Measurements from ENCODE around the gene CRYBG3.

Gene CRYBG3

GRCh38 chr3:97917813-97918536 is 96.2 kb downstream of the CRYBG3 start:
- H3K18ac ChIP-seq (ENCODE audit: low read length), result no peak overlapping the region
- no peaks in the 10 kb centered on the region for H3K79me2 ChIP-seq (ENCODE audit: control insufficient read depth, insufficient read depth, low read length, poor library complexity)
- H3K23ac ChIP-seq (ENCODE audit: low read length), result no peak overlapping the region
- H2AK5ac ChIP-seq (ENCODE audit: low read length), result no peak overlapping the region
- H3K79me1 ChIP-seq (ENCODE audit: low read length), result no peaks in the 10 kb centered on the region
- no peak overlapping the region for H2BK12ac ChIP-seq (ENCODE audit: low read length)
- no peak overlapping the region for H3K9ac ChIP-seq (ENCODE audit: low read length)
- no peak overlapping the region for H2AFZ ChIP-seq (ENCODE audit: insufficient read depth, low read length, poor library complexity)
- no peak overlapping the region for H3K27ac ChIP-seq (ENCODE audit: low read depth, low read length)
- H3K27me3 ChIP-seq (ENCODE audit: insufficient read depth, low read length), result no peaks in the 10 kb centered on the region
- no CpG with 5 or more reads among the region's 3 CpGs for WGBS (ENCODE audit: extremely low coverage, insufficient coverage, insufficient read length)
- no peak overlapping the region for H2BK5ac ChIP-seq (ENCODE audit: low read depth, low read length, poor library complexity)
- no peaks in the 10 kb centered on the region for H3K4me1 ChIP-seq (ENCODE audit: control insufficient read depth in 1 of 2, insufficient read depth in 2 of 2, low read length in 2 of 2)
- no peak overlapping the region for H3K14ac ChIP-seq (ENCODE audit: low read length)
- H3K4ac ChIP-seq (ENCODE audit: low read depth, low read length), result no peak overlapping the region
- H2BK120ac ChIP-seq (ENCODE audit: insufficient read depth, low read length, poor library complexity), result no peak overlapping the region
- H3K9me3 ChIP-seq (ENCODE audit: insufficient read depth, low read depth, low read length), result no peaks in the 10 kb centered on the region
- H4K12ac ChIP-seq (ENCODE audit: low read depth, low read length), result no peak overlapping the region
- H4K8ac ChIP-seq (ENCODE audit: low read depth, low read length), result no peak overlapping the region
- DNase-seq, result peak; percentile 18 to 93
- no peak overlapping the region for H3K4me2 ChIP-seq (ENCODE audit: low read length)
- H3K36me3 ChIP-seq (ENCODE audit: control insufficient read depth in 1 of 2, insufficient read depth in 2 of 2, low read length in 2 of 2), result no peaks in the 10 kb centered on the region
- H4K91ac ChIP-seq (ENCODE audit: low read depth, low read length), result no peak overlapping the region
- H3K4me3 ChIP-seq (ENCODE audit: low read depth, low read length), result no peak overlapping the region

DNA sequence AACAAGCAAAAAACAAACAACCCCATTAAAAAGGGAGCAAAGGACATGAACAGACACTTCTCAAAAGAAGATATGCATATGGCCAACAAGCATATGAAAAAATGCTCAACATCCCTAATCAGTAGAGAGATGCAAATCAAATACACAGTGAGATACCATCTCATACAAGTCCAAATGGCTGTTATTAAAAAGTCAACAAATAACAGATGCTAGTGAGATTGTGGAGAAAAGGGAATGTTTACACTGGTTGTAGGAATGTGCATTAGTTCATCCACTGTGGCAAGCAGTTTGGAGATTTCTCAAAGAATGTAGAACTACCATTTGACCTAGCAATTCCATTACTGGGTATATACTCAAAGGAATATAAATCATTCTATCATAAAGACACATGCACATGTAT is 105.9 kb downstream of the CRYBG3 start:
- DNase-seq, result peak in 1 of 2 donors; percentile 69
- Histone ChIP-seq H4K12ac (ENCODE audit: low read depth, low read length) (no peak overlapping the region), H3K4me2 (ENCODE audit: low read length) (no peak overlapping the region), H3K79me2 (ENCODE audit: control insufficient read depth, insufficient read depth, low read length, poor library complexity) (no peaks in the 10 kb centered on the region), H3K18ac (ENCODE audit: low read length) (no peak overlapping the region), H3K4ac (ENCODE audit: low read depth, low read length) (no peak overlapping the region), H2BK12ac (ENCODE audit: low read length) (no peak overlapping the region), H2BK5ac (ENCODE audit: low read depth, low read length, poor library complexity) (no peak overlapping the region), H3K9ac (ENCODE audit: low read length) (no peak overlapping the region), H3K4me1 (ENCODE audit: control insufficient read depth in 1 of 2, insufficient read depth in 2 of 2, low read length in 2 of 2) (no peaks in the 10 kb centered on the region), H2AK5ac (ENCODE audit: low read length) (no peak overlapping the region), H2BK120ac (ENCODE audit: insufficient read depth, low read length, poor library complexity) (no peak overlapping the region), H4K91ac (ENCODE audit: low read depth, low read length) (no peak overlapping the region), H3K9me3 (ENCODE audit: insufficient read depth, low read depth, low read length) (no peaks in the 10 kb centered on the region), H3K79me1 (ENCODE audit: low read length) (no peaks in the 10 kb centered on the region), H2AFZ (ENCODE audit: insufficient read depth, low read length, poor library complexity) (no peak overlapping the region), H3K4me3 (ENCODE audit: low read depth, low read length) (no peak overlapping the region), H4K8ac (ENCODE audit: low read depth, low read length) (no peak overlapping the region), H3K27me3 (ENCODE audit: insufficient read depth, low read length) (no peaks in the 10 kb centered on the region), H3K27ac (ENCODE audit: low read depth, low read length) (no peak overlapping the region), H3K23ac (ENCODE audit: low read length) (no peak overlapping the region), H3K14ac (ENCODE audit: low read length) (no peak overlapping the region), H3K36me3 (ENCODE audit: control insufficient read depth in 1 of 2, insufficient read depth in 2 of 2, low read length in 2 of 2) (no peaks in the 10 kb centered on the region)

DNA sequence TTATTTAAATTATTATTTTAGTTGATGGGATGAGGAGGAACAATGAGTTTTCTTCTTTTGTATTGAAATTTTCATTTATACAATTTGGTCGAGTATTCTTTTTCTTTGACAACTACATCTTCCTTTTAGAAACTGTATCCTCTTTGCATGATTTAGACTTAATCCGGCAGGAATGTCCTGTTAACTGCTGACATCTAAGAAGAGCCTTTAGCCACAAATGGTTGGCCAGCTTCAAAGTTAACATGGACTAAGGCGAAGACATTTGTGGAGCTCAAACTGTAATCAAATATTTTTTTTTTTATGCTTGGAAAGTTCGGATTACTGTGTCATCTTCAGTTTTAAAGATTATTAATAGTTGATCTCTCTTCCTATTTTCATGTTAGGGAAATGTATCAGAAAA is 107.2 kb downstream of the CRYBG3 start:
- Histone ChIP-seq H3K27ac (ENCODE audit: low read depth, low read length) (no peak overlapping the region), H3K36me3 (ENCODE audit: control insufficient read depth in 1 of 2, insufficient read depth in 2 of 2, low read length in 2 of 2) (no peaks in the 10 kb centered on the region), H3K9ac (ENCODE audit: low read length) (no peak overlapping the region), H3K18ac (ENCODE audit: low read length) (no peak overlapping the region), H2BK120ac (ENCODE audit: insufficient read depth, low read length, poor library complexity) (no peak overlapping the region), H3K23ac (ENCODE audit: low read length) (no peak overlapping the region), H3K14ac (ENCODE audit: low read length) (no peak overlapping the region), H4K12ac (ENCODE audit: low read depth, low read length) (no peak overlapping the region), H3K4ac (ENCODE audit: low read depth, low read length) (no peak overlapping the region), H2BK12ac (ENCODE audit: low read length) (no peak overlapping the region), H4K91ac (ENCODE audit: low read depth, low read length) (no peak overlapping the region), H3K79me1 (ENCODE audit: low read length) (no peaks in the 10 kb centered on the region), H3K27me3 (ENCODE audit: insufficient read depth, low read length) (no peaks in the 10 kb centered on the region), H2BK5ac (ENCODE audit: low read depth, low read length, poor library complexity) (no peak overlapping the region), H3K4me3 (ENCODE audit: low read depth, low read length) (no peak overlapping the region), H4K8ac (ENCODE audit: low read depth, low read length) (no peak overlapping the region), H2AK5ac (ENCODE audit: low read length) (no peak overlapping the region), H3K9me3 (ENCODE audit: insufficient read depth, low read depth, low read length) (no peaks in the 10 kb centered on the region), H2AFZ (ENCODE audit: insufficient read depth, low read length, poor library complexity) (no peak overlapping the region), H3K4me1 (ENCODE audit: control insufficient read depth in 1 of 2, insufficient read depth in 2 of 2, low read length in 2 of 2) (no peaks in the 10 kb centered on the region), H3K79me2 (ENCODE audit: control insufficient read depth, insufficient read depth, low read length, poor library complexity) (no peaks in the 10 kb centered on the region), H3K4me2 (ENCODE audit: low read length) (no peak overlapping the region)
- DNase-seq, result no peak
- WGBS (ENCODE audit: extremely low coverage, insufficient coverage, insufficient read length), result no CpG with 5 or more reads among the region's 4 CpGs

DNA sequence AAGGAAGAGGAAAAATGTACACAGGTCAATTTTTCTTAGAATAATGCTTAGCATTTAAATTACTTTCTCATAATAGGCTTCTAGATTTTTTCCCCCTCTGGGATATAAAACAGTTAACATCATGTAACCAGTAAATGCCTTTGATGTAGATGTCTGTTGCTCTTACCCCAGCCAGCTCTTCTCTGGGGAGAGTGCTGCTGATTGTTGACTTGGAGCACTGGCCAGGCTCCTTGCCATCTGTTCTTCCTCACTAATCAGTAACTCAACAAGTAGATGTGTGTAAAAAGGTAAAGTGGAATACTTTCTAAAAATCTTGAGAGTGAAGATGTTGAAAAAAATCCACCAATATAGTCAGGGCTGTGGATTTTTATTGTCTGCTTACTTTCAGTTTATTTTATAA is 108.2 kb downstream of the CRYBG3 start:
- no peaks in the 10 kb centered on the region for H3K79me1 ChIP-seq (ENCODE audit: low read length)
- no peak overlapping the region for H3K4me3 ChIP-seq (ENCODE audit: low read depth, low read length)
- H3K4ac ChIP-seq (ENCODE audit: low read depth, low read length), result no peak overlapping the region
- no peak overlapping the region for H3K4me2 ChIP-seq (ENCODE audit: low read length)
- no peak overlapping the region for H2BK5ac ChIP-seq (ENCODE audit: low read depth, low read length, poor library complexity)
- H4K12ac ChIP-seq (ENCODE audit: low read depth, low read length), result no peak overlapping the region
- H3K4me1 ChIP-seq (ENCODE audit: control insufficient read depth in 1 of 2, insufficient read depth in 2 of 2, low read length in 2 of 2), result no peaks in the 10 kb centered on the region
- no peak overlapping the region for H4K8ac ChIP-seq (ENCODE audit: low read depth, low read length)
- H3K27me3 ChIP-seq (ENCODE audit: insufficient read depth, low read length), result no peaks in the 10 kb centered on the region
- no peak overlapping the region for H3K14ac ChIP-seq (ENCODE audit: low read length)
- no peak overlapping the region for H2AFZ ChIP-seq (ENCODE audit: insufficient read depth, low read length, poor library complexity)
- no peak overlapping the region for H2BK120ac ChIP-seq (ENCODE audit: insufficient read depth, low read length, poor library complexity)
- no peaks in the 10 kb centered on the region for H3K79me2 ChIP-seq (ENCODE audit: control insufficient read depth, insufficient read depth, low read length, poor library complexity)
- no peak overlapping the region for H3K27ac ChIP-seq (ENCODE audit: low read depth, low read length)
- H3K9me3 ChIP-seq (ENCODE audit: insufficient read depth, low read depth, low read length), result no peaks in the 10 kb centered on the region
- no peak overlapping the region for H2AK5ac ChIP-seq (ENCODE audit: low read length)
- H3K23ac ChIP-seq (ENCODE audit: low read length), result no peak overlapping the region
- no peaks in the 10 kb centered on the region for H3K36me3 ChIP-seq (ENCODE audit: control insufficient read depth in 1 of 2, insufficient read depth in 2 of 2, low read length in 2 of 2)
- no peak for DNase-seq
- no peak overlapping the region for H3K9ac ChIP-seq (ENCODE audit: low read length)
- no peak overlapping the region for H3K18ac ChIP-seq (ENCODE audit: low read length)
- H4K91ac ChIP-seq (ENCODE audit: low read depth, low read length), result no peak overlapping the region
- H2BK12ac ChIP-seq (ENCODE audit: low read length), result no peak overlapping the region

Data from trophoblast cell (in vitro differentiated cells and primary cell).